ENCODE measurements around the gene SENP5. TPM values are rescaled to one million over a fixed set of nuclear protein-coding genes. Genes with fewer than 3 reads are reported as not detected.

The SENP5 gene
- total RNA-seq, 1 donor from 2014 or later: 44.8 TPM

- H3K27me3 Mint-ChIP-seq (ENCODE audit: low read depth, unreplicated experiment): no peaks in the 10 kb centered on the region
- peaks cover 27% of the 10 kb centered on the region for H3K36me3 Mint-ChIP-seq (ENCODE audit: low read depth, unreplicated experiment)
- H3K4me2 ChIP-seq (ENCODE audit: low read length): no peak overlapping the region
- H3K9me3 ChIP-seq (ENCODE audit: insufficient read depth, low read depth, low read length): no peaks in the 10 kb centered on the region
- H3K9me3 Mint-ChIP-seq (ENCODE audit: unreplicated experiment): peaks cover 5% of the 10 kb centered on the region
- no peaks in the 10 kb centered on the region for H3K4me1 ChIP-seq (ENCODE audit: insufficient read depth, low read length)
- DNase-seq (ENCODE audit: low read depth) (no peak), FAIRE-seq (no peak)
- H3K79me2 ChIP-seq (ENCODE audit: insufficient read depth, low read length): no peaks in the 10 kb centered on the region
- no peak overlapping the region for H3K27ac ChIP-seq (ENCODE audit: low read depth, low read length)
- H4K20me1 ChIP-seq (ENCODE audit: insufficient read depth, low read length): no peaks in the 10 kb centered on the region
- H3K9ac ChIP-seq (ENCODE audit: low read length): no peak overlapping the region
- H3K4me1 Mint-ChIP-seq (ENCODE audit: low read depth, unreplicated experiment): no peaks in the 10 kb centered on the region
- H3K27me3 ChIP-seq (ENCODE audit: insufficient read depth, low read length): no peaks in the 10 kb centered on the region
- no peak overlapping the region for H2AFZ ChIP-seq (ENCODE audit: low read depth, low read length)
- H3K4me3 ChIP-seq (ENCODE audit: insufficient read depth, low read depth, low read length): no peak overlapping the region
- no peak overlapping the region for H3K27ac Mint-ChIP-seq (ENCODE audit: unreplicated experiment)
- H3K36me3 ChIP-seq (ENCODE audit: insufficient read depth, low read length): peaks cover 7% of the 10 kb centered on the region
- TF ChIP-seq CTCF (IDR thresholded peaks at IDR 0.05; ENCODE audit: insufficient read depth, low read depth, low read length) (no peak), EZH2 (IDR thresholded peaks at IDR 0.05; ENCODE audit: insufficient read depth, low read length) (no peak)
- H3K4me3 Mint-ChIP-seq (ENCODE audit: unreplicated experiment): no peak overlapping the region
Measured at GRCh38 chr3:196915375-196915774, 47.7 kb downstream of the SENP5 start.

- peaks cover 5% of the 10 kb centered on the region for H3K9me3 Mint-ChIP-seq (ENCODE audit: unreplicated experiment)
- DNase-seq (ENCODE audit: low read depth): no peak
- no peaks in the 10 kb centered on the region for H3K4me1 Mint-ChIP-seq (ENCODE audit: low read depth, unreplicated experiment)
- H3K9me3 ChIP-seq (ENCODE audit: insufficient read depth, low read depth, low read length): no peaks in the 10 kb centered on the region
- no peaks in the 10 kb centered on the region for H3K27me3 ChIP-seq (ENCODE audit: insufficient read depth, low read length)
- no peak overlapping the region for H3K27ac ChIP-seq (ENCODE audit: low read depth, low read length)
- no peak overlapping the region for H3K4me3 ChIP-seq (ENCODE audit: insufficient read depth, low read depth, low read length)
- no peaks in the 10 kb centered on the region for H4K20me1 ChIP-seq (ENCODE audit: insufficient read depth, low read length)
- H3K4me3 Mint-ChIP-seq (ENCODE audit: unreplicated experiment): no peak overlapping the region
- TF ChIP-seq EZH2 (IDR thresholded peaks at IDR 0.05; ENCODE audit: insufficient read depth, low read length) (no peak), CTCF (IDR thresholded peaks at IDR 0.05; ENCODE audit: insufficient read depth, low read depth, low read length) (no peak)
- no peaks in the 10 kb centered on the region for H3K27me3 Mint-ChIP-seq (ENCODE audit: low read depth, unreplicated experiment)
- FAIRE-seq: no peak
- no peak overlapping the region for H2AFZ ChIP-seq (ENCODE audit: low read depth, low read length)
- peaks cover 7% of the 10 kb centered on the region for H3K36me3 ChIP-seq (ENCODE audit: insufficient read depth, low read length)
- H3K79me2 ChIP-seq (ENCODE audit: insufficient read depth, low read length): no peaks in the 10 kb centered on the region
- no peak overlapping the region for H3K4me2 ChIP-seq (ENCODE audit: low read length)
- H3K36me3 Mint-ChIP-seq (ENCODE audit: low read depth, unreplicated experiment): peaks cover 23% of the 10 kb centered on the region
- H3K9ac ChIP-seq (ENCODE audit: low read length): no peak overlapping the region
- H3K27ac Mint-ChIP-seq (ENCODE audit: unreplicated experiment): no peak overlapping the region
- no peaks in the 10 kb centered on the region for H3K4me1 ChIP-seq (ENCODE audit: insufficient read depth, low read length)
Measured at GRCh38 chr3:196916221-196916620, 48.5 kb downstream of the SENP5 start.

GRCh38 chr3:196916995-196917394 lies 49.3 kb downstream of the SENP5 start:
- FAIRE-seq: no peak
- Histone ChIP-seq H4K20me1 (ENCODE audit: insufficient read depth, low read length) (no peaks in the 10 kb centered on the region), H3K9me3 (ENCODE audit: insufficient read depth, low read depth, low read length) (no peaks in the 10 kb centered on the region), H3K9ac (ENCODE audit: low read length) (no peak overlapping the region), H3K4me2 (ENCODE audit: low read length) (no peak overlapping the region), H3K79me2 (ENCODE audit: insufficient read depth, low read length) (no peaks in the 10 kb centered on the region), H3K27ac (ENCODE audit: low read depth, low read length) (no peak overlapping the region), H3K4me3 (ENCODE audit: insufficient read depth, low read depth, low read length) (no peak overlapping the region), H3K4me1 (ENCODE audit: insufficient read depth, low read length) (no peaks in the 10 kb centered on the region), H2AFZ (ENCODE audit: low read depth, low read length) (no peak overlapping the region), H3K27me3 (ENCODE audit: insufficient read depth, low read length) (no peaks in the 10 kb centered on the region), H3K36me3 (ENCODE audit: insufficient read depth, low read length) (peaks cover 7% of the 10 kb centered on the region)
- H3K4me3 Mint-ChIP-seq (ENCODE audit: unreplicated experiment): no peak overlapping the region
- no peak overlapping the region for H3K27ac Mint-ChIP-seq (ENCODE audit: unreplicated experiment)
- TF ChIP-seq CTCF (IDR thresholded peaks at IDR 0.05; ENCODE audit: insufficient read depth, low read depth, low read length) (no peak), EZH2 (IDR thresholded peaks at IDR 0.05; ENCODE audit: insufficient read depth, low read length) (no peak)
- no peaks in the 10 kb centered on the region for H3K4me1 Mint-ChIP-seq (ENCODE audit: low read depth, unreplicated experiment)
- H3K36me3 Mint-ChIP-seq (ENCODE audit: low read depth, unreplicated experiment): peaks cover 20% of the 10 kb centered on the region
- peaks cover 5% of the 10 kb centered on the region for H3K9me3 Mint-ChIP-seq (ENCODE audit: unreplicated experiment)
- DNase-seq (ENCODE audit: low read depth): no peak
- no peaks in the 10 kb centered on the region for H3K27me3 Mint-ChIP-seq (ENCODE audit: low read depth, unreplicated experiment)

Measured in astrocyte (in vitro differentiated cells and primary cell).